HG03095 (cell line): Measurements from ENCODE around the gene TRIP4.

Experiments
- ATAC-seq: cut with Tn5 transposase; IDR thresholded peaks from one replicate; pipeline ENCODE4 v1.9.1; 2021; ENCODE audit warnings: moderate library complexity; ENCODE audit not compliant: unreplicated experiment

TRIP4 gene

GRCh38 chr15:64444836-64445235 lies 57.2 kb downstream of the TRIP4 start:
- ATAC-seq = no peak

- no peak for ATAC-seq
Measured at GRCh38 chr15:64447536-64448315, 60.1 kb downstream of the TRIP4 start.

DNA sequence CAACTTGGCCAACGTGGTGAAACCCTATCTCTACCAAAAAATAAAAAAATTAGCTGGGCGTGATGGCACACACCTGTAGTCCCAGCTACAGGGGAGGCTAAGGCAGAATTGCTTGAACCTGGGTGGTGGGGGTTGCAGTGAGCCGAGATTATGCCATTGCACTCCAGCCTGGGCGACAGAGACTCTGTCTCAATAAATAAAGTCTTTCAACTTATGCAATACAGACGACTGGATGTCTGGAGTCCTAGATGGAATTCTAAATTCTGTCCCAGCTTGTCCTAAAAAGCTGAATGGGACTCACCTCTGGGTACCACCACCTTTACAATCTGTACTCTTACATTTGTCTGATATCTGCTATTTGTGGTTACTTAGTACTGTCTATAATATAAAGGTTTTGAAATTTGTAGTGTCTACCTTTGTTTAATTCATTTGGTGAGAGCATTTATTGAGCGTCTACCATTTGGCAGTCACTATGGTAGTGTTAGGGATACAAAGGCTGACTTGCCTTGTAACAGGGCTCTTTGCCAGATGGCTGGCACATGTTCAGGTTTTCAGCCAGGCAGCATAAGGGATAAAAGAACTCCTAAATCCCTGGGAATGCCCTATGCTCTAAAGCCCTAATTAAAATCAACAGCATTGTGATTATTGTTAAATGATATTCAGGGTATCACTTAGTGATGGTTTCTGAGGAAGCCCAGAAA lies 65.5 kb downstream of the TRIP4 start:
- ATAC-seq = no peak

GRCh38 chr15:64453689-64454037 lies 66.0 kb downstream of the TRIP4 start:
- ATAC-seq = no peak

- ATAC-seq = no peak
Measured at GRCh38 chr15:64454282-64454681, 66.6 kb downstream of the TRIP4 start.

DNA sequence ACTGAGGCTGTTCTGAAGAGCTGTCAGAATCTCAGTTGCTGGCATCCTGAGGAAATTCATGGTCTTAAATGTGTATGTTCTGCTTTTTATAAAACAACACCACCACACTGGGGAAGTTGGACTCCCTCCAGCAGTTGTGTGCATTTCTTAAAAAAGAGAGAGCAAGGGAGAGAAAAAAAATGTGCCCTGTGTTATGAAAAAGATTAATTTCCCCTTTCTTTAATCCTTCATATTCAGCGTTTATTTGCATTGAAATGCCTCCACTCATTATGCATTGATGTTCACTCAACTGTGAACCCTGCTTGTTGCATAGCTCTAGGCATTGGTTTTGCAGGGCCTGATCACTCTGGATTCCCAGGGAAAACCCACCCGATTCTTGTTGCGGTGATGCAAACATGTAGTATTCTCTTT lies 68.3 kb downstream of the TRIP4 start:
- ATAC-seq = no peak

GRCh38 chr15:64456634-64457108 lies 69.0 kb downstream of the TRIP4 start:
- ATAC-seq = no peak

GRCh38 chr15:64459066-64459781 lies 71.6 kb downstream of the TRIP4 start:
- ATAC-seq = no peak

DNA sequence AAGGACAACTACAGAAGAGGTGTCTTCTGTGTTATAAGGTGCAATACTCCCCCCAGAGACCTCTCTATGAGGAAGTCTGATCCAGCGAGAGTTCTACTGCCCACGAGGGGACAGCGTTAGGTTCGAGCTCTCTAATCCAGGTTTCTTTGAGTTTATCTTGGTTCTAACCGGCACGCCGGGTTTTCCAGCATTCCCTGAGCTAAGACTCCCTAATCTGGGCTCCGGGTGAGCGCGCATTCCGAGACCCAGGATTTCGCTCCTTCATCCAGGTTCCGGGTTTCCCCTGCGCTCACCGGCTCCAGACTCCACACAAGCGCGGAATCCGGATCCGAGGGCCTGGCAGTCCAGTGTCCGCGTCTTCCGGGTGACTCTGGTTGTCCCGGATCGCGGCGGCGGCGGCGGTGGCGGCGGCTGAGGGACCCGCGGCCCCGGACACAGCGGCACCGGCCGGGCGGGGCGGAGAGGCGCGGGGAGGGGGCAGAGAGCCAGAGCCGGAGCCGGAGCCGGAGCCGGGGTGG lies 72.6 kb downstream of the TRIP4 start, which contains the start of gene ZNF609:
TSS of gene ZNF609 (plus strand) at position 373 of the 518 bp plus-strand sequence. CDS start 38,842 bp downstream, outside the sequence.
- peak; percentile 52 for ATAC-seq

GRCh38 chr15:64460724-64461720 lies 73.4 kb downstream of the TRIP4 start:
- no peak for ATAC-seq

DNA sequence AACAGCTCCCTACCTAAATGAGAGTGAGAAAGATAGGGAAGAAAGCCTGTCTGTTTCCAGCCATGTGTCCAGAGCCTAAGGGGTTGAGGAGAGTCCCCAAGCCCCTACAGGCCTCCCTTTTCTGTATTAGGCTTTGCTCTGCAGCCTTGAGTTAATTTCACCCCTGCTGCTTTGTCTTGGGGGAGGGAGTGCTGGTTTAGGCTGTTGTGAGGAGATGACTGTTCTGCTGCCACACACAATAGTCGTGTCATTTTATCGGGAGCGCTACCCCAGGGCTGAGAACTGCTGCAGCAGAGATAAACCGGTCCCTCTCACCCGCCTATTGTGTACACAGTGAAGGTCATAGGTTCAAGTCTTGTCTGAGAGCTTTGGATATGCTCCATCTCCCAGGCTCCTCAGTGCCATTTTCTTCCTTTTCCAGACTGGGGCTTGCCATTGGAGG lies 74.1 kb downstream of the TRIP4 start:
- no peak for ATAC-seq

DNA sequence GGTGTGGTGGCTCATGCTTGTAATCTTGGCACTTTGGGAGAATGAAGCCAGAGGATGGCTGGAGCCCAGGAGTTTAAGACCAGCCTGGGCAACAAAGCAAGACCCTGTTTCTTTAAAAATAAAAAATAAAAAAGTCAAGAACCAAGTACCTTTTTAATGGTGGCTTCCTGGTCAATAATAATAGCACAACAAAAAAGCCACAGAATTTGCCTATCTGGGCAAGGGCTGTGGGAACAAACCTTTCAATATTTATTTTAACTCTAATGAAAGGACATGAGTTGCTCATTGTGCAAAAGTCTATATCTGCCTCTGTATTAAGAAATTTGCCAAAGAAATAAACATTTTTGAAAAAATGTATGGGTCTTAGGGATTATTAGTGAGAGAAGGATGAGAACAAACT lies 74.9 kb downstream of the TRIP4 start:
- ATAC-seq = no peak

DNA sequence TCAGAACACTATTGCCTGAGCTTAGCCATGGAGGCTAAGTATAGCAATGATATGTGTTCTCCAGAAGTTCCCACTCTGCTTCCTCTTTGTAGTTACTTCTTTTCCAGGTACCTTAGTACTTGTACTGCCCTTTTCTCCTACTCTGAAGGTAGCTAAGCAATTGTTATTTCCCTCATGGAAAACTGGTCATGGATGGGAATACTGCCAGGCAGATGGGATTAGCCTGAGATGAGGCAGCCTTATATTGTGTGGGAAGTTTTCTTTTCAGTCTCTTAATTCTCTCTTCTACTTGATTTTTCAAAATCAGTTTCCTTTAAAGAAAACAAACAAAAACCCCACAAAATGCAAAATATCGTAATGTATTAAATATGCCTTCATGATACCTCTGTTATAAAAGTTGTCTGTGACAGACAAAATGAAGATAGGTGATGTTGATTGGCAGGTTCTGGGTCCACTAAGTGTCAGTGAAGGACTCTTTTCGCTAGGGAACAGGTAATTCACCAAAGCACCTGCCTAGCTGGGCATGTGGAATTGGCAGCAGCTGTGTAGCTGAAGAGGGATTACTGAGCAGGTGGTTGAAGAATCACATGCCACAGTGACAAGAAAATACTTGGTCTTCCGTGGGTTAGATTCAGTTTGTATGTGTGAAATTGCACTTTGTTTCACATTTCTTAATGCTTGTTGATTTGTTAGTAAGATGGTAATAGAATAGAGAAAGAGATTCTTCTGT lies 76.8 kb downstream of the TRIP4 start:
- ATAC-seq = no peak

DNA sequence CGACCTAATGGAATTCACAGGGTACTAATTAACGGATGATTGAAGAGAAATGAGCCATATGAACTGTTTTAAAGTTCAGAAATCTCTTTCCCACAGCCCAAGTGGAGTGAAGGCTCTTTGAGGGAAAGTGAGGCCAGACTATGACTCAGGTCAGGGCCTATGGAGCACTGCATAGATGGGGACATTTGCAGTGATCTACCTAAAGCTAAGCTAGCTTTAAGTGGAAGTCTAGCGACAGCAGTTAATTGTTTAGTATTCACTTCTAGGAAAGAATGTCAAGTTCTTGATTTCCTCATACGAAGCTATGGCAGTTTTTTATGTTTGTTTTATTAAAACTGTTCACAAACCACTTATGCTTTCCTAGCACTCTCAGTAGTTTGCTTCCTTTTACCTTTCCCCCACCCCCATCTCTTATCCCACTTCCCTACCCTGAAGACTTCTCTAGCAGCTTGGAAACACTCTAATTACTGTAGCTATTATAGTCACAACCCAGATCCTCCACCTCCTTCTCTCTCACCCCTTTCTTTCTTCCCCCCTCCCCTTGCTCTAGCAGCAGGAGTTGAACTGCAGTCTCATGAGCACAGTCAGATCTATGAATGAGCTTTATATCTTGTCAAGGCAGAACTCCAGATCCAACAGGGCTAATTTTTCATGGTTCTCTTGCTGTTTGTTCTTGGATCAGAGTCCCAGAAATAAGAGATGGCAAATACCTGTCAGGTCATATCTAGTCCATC lies 78.9 kb downstream of the TRIP4 start:
- no peak for ATAC-seq

- no peak for ATAC-seq
Measured at GRCh38 chr15:64472161-64472560, 84.5 kb downstream of the TRIP4 start.

GRCh38 chr15:64474846-64475245 lies 87.2 kb downstream of the TRIP4 start:
- no peak for ATAC-seq

GRCh38 chr15:64476550-64476949 lies 88.9 kb downstream of the TRIP4 start:
- ATAC-seq = no peak

DNA sequence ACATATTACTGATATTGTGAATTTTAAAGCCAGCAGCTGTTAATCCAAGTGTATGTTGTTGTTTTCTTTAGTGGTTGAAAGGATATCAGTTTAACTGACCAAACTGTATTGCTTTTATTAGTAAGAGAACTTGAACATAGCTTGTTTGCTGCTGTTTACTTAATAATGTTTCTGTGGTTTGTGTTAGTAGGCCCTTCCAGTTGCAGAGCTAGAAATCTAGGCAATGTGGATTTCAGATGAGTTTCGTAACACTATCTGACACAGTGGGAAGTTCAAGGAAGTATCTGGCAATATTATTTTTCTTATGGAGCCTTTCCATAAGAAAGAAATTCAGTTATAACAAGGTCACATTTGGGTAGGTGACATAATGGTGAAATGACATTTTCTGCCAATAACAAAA lies 91.2 kb downstream of the TRIP4 start:
- ATAC-seq = no peak

- no peak for ATAC-seq
Measured at GRCh38 chr15:64480891-64481290, 93.3 kb downstream of the TRIP4 start.
